ENCODE results near the gene ATXN3.

ATXN3 gene

GRCh38 chr14:92122761-92123160, 16.4 kb upstream of the ATXN3 start:
- H3K36me3 ChIP-seq (ENCODE audit: control insufficient read depth in 2 of 2, insufficient read depth in 1 of 2, low read length in 2 of 2), result peaks cover 32 to 36% of the 10 kb centered on the region in 2 experiments
- TF ChIP-seq ZFHX2 (tag by site-specific recombination; conservative IDR thresholded peaks at IDR 0.05) (no peak), ZNF148 (tag by site-specific recombination; IDR thresholded peaks at IDR 0.05; ENCODE audit: borderline replicate concordance) (no peak), ZNF391 (tag by site-specific recombination; IDR thresholded peaks at IDR 0.05; ENCODE audit: borderline replicate concordance, low read depth) (no peak), ZNF704 (tag by site-specific recombination; IDR thresholded peaks at IDR 0.05) (no peak), ZNF571 (tag by site-specific recombination; IDR thresholded peaks at IDR 0.05) (no peak), ZNF488 (tag by site-specific recombination; IDR thresholded peaks at IDR 0.05) (no peak), ZNF202 (tag by site-specific recombination; IDR thresholded peaks at IDR 0.05; ENCODE audit: borderline replicate concordance) (no peak), ZNF155 (tag by site-specific recombination; IDR thresholded peaks at IDR 0.05) (no peak), ZSCAN16 (tag by site-specific recombination; IDR thresholded peaks at IDR 0.05) (no peak), ZNF18 (tag by site-specific recombination; IDR thresholded peaks at IDR 0.05) (no peak), ZNF518A (tag by site-specific recombination; conservative IDR thresholded peaks at IDR 0.05; ENCODE audit: low read depth) (no peak), ZNF677 (tag by site-specific recombination; IDR thresholded peaks at IDR 0.05) (no peak), ZNF2 (tag by site-specific recombination; IDR thresholded peaks at IDR 0.05) (no peak), ZNF280C (tag by site-specific recombination; IDR thresholded peaks at IDR 0.05) (no peak), ZNF350 (tag by site-specific recombination; IDR thresholded peaks at IDR 0.05) (no peak), SP7 (tag by site-specific recombination; IDR thresholded peaks at IDR 0.05) (no peak), CTCF (tag by site-specific recombination; IDR thresholded peaks at IDR 0.05) (no peak)
- H3K9me3 ChIP-seq (ENCODE audit: control insufficient read depth, insufficient read depth, low read depth, low read length), result no peaks in the 10 kb centered on the region
- CTCF ChIA-PET, result interaction anchor here (0.6 to 2.3 kb wide), 3 partner anchors 15 to 132 kb away, joined by 3 to 16 read pairs (median 9); partner anchors contain the start of gene ATXN3
- peak overlapping the region; percentile 88 for H3K4me3 ChIP-seq (ENCODE audit: low read depth, low read length)
- peak overlapping the region; percentile 97 for H3K27ac ChIP-seq (ENCODE audit: extremely low read depth, low read depth, low read length)
- POLR2A ChIA-PET, result interaction anchor here (0.7 to 3.1 kb wide), 5 partner anchors 12 to 567 kb away, joined by 3 to 51 read pairs (median 3); partner anchors contain the start of gene ATXN3
- 0 out of 2 replicates have a peak, but pooled peaks cover under 1% of the 10 kb centered on the region for H3K4me1 ChIP-seq (ENCODE audit: control insufficient read depth, insufficient read depth, low read length)
